Measurements from ENCODE around the gene GAK. TPM values are rescaled to one million over a fixed set of nuclear protein-coding genes. Genes with fewer than 3 reads are reported as not detected.

Gene GAK
- total RNA-seq, 1 experiment from 2014 or later = 86.6 TPM

DNA sequence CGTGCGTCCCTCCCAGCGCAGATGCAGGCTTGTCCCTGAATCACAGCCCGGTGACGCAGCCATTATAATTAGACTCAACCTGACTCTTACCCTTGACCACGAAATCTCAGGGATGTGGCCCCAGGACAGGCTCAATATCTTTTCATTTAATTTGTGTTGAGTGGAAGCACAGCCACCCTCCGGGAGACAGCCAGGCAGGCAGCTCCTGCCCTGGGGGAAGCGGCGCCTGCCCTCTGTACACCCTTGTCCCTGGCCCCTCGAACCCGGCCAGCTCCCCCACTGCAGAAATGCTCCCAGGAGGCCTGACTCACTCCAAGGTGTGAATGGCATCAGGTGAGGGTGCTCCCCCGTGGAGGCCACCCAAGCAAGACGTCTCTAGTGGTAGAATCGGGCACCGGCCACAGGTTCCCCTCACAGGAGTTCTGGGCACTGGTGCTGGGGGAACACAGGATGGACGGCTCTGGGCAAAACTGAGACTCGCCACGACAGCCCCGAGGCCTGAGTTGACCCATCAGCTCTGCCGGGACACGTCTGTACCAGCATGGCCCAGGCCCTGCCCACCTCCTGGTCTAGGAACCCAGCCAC lies 108.8 kb downstream of the GAK start:
- no TSS peak for BruUV-seq (replicated peaks)
- CTCF ChIA-PET = no interaction called here
- intact Hi-C loops (cut with micrococcal nuclease; ENCODE audit: unreplicated experiment) (no loop called here), in situ Hi-C loops (cut with HindIII; ENCODE audit: low pct_unique_long_range_greater_than_20kb, low sequenced_read_pairs) (no loop called here)
- H3K4me3 ChIP-seq (ENCODE audit: low read depth in 2 of 2, low read length in 2 of 2) = no peak overlapping the region
- H3K36me3 ChIP-seq (ENCODE audit: control insufficient read depth, insufficient read depth, low read length) = no peaks in the 10 kb centered on the region
- TF ChIP-seq, protein P1, sequence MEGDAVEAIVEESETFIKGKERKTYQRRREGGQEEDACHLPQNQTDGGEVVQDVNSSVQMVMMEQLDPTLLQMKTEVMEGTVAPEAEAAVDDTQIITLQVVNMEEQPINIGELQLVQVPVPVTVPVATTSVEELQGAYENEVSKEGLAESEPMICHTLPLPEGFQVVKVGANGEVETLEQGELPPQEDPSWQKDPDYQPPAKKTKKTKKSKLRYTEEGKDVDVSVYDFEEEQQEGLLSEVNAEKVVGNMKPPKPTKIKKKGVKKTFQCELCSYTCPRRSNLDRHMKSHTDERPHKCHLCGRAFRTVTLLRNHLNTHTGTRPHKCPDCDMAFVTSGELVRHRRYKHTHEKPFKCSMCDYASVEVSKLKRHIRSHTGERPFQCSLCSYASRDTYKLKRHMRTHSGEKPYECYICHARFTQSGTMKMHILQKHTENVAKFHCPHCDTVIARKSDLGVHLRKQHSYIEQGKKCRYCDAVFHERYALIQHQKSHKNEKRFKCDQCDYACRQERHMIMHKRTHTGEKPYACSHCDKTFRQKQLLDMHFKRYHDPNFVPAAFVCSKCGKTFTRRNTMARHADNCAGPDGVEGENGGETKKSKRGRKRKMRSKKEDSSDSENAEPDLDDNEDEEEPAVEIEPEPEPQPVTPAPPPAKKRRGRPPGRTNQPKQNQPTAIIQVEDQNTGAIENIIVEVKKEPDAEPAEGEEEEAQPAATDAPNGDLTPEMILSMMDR (IDR thresholded peaks at IDR 0.05) = no peak
- TF ChIP-seq, protein P2, sequence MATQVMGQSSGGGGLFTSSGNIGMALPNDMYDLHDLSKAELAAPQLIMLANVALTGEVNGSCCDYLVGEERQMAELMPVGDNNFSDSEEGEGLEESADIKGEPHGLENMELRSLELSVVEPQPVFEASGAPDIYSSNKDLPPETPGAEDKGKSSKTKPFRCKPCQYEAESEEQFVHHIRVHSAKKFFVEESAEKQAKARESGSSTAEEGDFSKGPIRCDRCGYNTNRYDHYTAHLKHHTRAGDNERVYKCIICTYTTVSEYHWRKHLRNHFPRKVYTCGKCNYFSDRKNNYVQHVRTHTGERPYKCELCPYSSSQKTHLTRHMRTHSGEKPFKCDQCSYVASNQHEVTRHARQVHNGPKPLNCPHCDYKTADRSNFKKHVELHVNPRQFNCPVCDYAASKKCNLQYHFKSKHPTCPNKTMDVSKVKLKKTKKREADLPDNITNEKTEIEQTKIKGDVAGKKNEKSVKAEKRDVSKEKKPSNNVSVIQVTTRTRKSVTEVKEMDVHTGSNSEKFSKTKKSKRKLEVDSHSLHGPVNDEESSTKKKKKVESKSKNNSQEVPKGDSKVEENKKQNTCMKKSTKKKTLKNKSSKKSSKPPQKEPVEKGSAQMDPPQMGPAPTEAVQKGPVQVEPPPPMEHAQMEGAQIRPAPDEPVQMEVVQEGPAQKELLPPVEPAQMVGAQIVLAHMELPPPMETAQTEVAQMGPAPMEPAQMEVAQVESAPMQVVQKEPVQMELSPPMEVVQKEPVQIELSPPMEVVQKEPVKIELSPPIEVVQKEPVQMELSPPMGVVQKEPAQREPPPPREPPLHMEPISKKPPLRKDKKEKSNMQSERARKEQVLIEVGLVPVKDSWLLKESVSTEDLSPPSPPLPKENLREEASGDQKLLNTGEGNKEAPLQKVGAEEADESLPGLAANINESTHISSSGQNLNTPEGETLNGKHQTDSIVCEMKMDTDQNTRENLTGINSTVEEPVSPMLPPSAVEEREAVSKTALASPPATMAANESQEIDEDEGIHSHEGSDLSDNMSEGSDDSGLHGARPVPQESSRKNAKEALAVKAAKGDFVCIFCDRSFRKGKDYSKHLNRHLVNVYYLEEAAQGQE (IDR thresholded peaks at IDR 0.05; ENCODE audit: insufficient read depth in 1 of 2, low read depth in 2 of 2, low read length in 1 of 2) = no peak
- TF ChIP-seq SIN3A (IDR thresholded peaks at IDR 0.05; ENCODE audit: borderline replicate concordance, insufficient read depth, low read depth, low read length) (no peak), POLR2AphosphoS5 (IDR thresholded peaks at IDR 0.05; ENCODE audit: low read depth, low read length) (no peak), TCF7L2 (IDR thresholded peaks at IDR 0.05; ENCODE audit: low read depth, low read length) (no peak)
- peaks cover 5% of the 10 kb centered on the region; the same call in 1 of the 2 replicates for H3K4me1 ChIP-seq (ENCODE audit: control insufficient read depth, insufficient read depth, low read length)
- ATAC-seq = no peak
- DNase-seq (ENCODE audit: low read depth, low spot score) = no peak
- POLR2A ChIA-PET = no interaction called here
- no peaks in the 10 kb centered on the region for H3K27me3 ChIP-seq (ENCODE audit: control insufficient read depth, insufficient read depth, low read length)
- no peaks in the 10 kb centered on the region for H3K9me3 ChIP-seq (ENCODE audit: control insufficient read depth, insufficient read depth, low read depth, low read length)
- no peak overlapping the region for H3K27ac ChIP-seq (ENCODE audit: low read length)

DNA sequence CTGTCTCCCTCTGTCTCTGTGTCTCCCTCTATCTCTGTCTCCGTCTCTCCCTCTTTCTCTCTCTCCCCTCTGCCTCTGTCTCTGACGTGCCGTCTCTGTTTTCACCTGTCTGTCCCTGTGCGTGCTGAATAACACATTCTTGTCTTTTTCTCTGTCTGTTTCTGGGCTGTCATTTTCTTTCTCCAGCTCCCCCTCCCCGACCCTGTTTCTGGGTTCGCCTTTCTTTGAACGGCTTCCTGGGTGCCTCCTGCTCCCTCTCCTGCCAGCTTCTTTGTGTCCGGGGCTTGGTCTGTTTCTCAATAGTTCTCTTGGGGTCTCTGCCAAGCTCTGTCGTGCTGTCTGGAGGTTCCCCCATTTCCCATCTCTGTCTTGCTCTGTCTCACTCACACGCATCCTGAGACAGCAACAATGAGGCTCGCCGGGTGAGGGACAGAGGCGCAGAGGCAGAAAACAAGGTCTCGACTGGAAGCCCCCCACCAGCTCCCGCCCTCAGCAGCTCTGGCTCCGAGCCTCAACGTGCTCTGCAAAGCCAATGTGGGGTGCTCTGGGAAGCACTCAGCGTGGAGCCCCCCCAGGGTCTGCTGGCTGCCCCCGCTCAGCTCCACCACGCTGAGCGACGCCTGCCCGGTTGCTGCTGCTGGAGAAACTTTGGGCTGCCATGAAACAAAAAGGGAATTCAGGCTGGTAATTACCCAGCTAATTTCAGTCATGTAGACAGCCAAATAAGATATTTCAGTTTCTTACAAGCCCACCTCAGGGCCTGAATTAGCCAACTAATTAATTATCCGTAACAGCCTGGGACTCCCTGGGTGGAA lies 109.5 kb downstream of the GAK start:
- POLR2A ChIA-PET = interaction anchor here (0.6 kb wide), 1 partner anchor 363 kb away, joined by 6 read pairs; no protein-coding TSS in a partner anchor
- Histone ChIP-seq H3K4me3 (ENCODE audit: low read depth in 2 of 2, low read length in 2 of 2) (no peak overlapping the region), H3K9me3 (ENCODE audit: control insufficient read depth, insufficient read depth, low read depth, low read length) (no peaks in the 10 kb centered on the region), H3K27ac (ENCODE audit: low read length) (no peak overlapping the region), H3K36me3 (ENCODE audit: control insufficient read depth, insufficient read depth, low read length) (no peaks in the 10 kb centered on the region), H3K4me1 (ENCODE audit: control insufficient read depth, insufficient read depth, low read length) (peaks cover 5% of the 10 kb centered on the region; the same call in 1 of the 2 replicates), H3K27me3 (ENCODE audit: control insufficient read depth, insufficient read depth, low read length) (no peaks in the 10 kb centered on the region)
- CTCF ChIA-PET = no interaction called here
- in situ Hi-C loops (cut with HindIII; ENCODE audit: low pct_unique_long_range_greater_than_20kb, low sequenced_read_pairs) = no loop called here
- intact Hi-C loops (cut with micrococcal nuclease; ENCODE audit: unreplicated experiment) = no loop called here
- no peak for DNase-seq (ENCODE audit: low read depth, low spot score)
- TF ChIP-seq SIN3A (IDR thresholded peaks at IDR 0.05; ENCODE audit: borderline replicate concordance, insufficient read depth, low read depth, low read length) = no peak
- no peak for TF ChIP-seq POLR2AphosphoS5 (IDR thresholded peaks at IDR 0.05; ENCODE audit: low read depth, low read length)
- TF ChIP-seq, protein P1 (IDR thresholded peaks at IDR 0.05) = no peak
- no peak for TF ChIP-seq TCF7L2 (IDR thresholded peaks at IDR 0.05; ENCODE audit: low read depth, low read length)
- TF ChIP-seq, protein P2 (IDR thresholded peaks at IDR 0.05; ENCODE audit: insufficient read depth in 1 of 2, low read depth in 2 of 2, low read length in 1 of 2) = no peak
- no peak for ATAC-seq
- BruUV-seq (replicated peaks) = no TSS peak

Measured in Panc1 (cell line).